ENCODE measurements around the gene POU6F2. TPM values are rescaled to one million over a fixed set of nuclear protein-coding genes. Genes with fewer than 3 reads are reported as not detected.

POU6F2 gene
- total and polyA plus RNA-seq, 2 of the 4 experiments (the other 2 are of a cell fraction) = not detected

GRCh38 chr7:39183796-39184195, 206.1 kb downstream of the POU6F2 start:
- Histone ChIP-seq H4K5ac (ENCODE audit: low read depth, low read length) (no peak overlapping the region), H3K23ac (ENCODE audit: low read depth, low read length) (no peak overlapping the region), H3K27me3 (ENCODE audit: control insufficient read depth, insufficient read depth, low read length) (no peaks in the 10 kb centered on the region), H3K79me1 (ENCODE audit: low read depth in 1 of 2, low read length in 2 of 2) (no peaks in the 10 kb centered on the region), H2BK20ac (ENCODE audit: low read depth, low read length) (no peak overlapping the region), H3K4me3 (ENCODE audit: insufficient read depth, low read depth, low read length) (no peak overlapping the region), H2AK5ac (ENCODE audit: low read depth, low read length) (no peak overlapping the region), H4K91ac (ENCODE audit: insufficient read depth, low read depth, low read length) (no peak overlapping the region), H3K36me3 (ENCODE audit: control insufficient read depth, insufficient read depth, low read length) (no peaks in the 10 kb centered on the region), H2AFZ (replicated peaks; ENCODE audit: low read length, poor library complexity) (no peak overlapping the region), H3K4me2 (ENCODE audit: low read depth, low read length) (no peak overlapping the region), H3K14ac (replicated peaks; ENCODE audit: low read depth, low read length) (no peak overlapping the region), H3K18ac (ENCODE audit: low read depth, low read length) (no peak overlapping the region), H3K56ac (ENCODE audit: extremely low read depth, insufficient read depth, low read length) (no peak overlapping the region), H3K9me3 (ENCODE audit: control insufficient read depth, insufficient read depth, low read length) (no peaks in the 10 kb centered on the region), H2BK5ac (ENCODE audit: low read depth, low read length, poor library complexity, severe bottlenecking) (no peak overlapping the region), H3K9me1 (ENCODE audit: insufficient read depth, low read length) (no peaks in the 10 kb centered on the region), H4K8ac (ENCODE audit: low read depth in 2 of 2, low read length in 2 of 2) (no peak overlapping the region), H2BK120ac (ENCODE audit: low read depth, low read length) (no peak overlapping the region), H3K4ac (ENCODE audit: low read depth, low read length) (no peak overlapping the region), H3K4me1 (ENCODE audit: control insufficient read depth, insufficient read depth, low read length) (no peaks in the 10 kb centered on the region), H2AK9ac (replicated peaks; ENCODE audit: low read depth, low read length, poor library complexity) (no peak overlapping the region), H2BK15ac (ENCODE audit: low read depth, low read length) (no peak overlapping the region), H3K27ac (ENCODE audit: insufficient read depth, low read length) (no peak overlapping the region), H4K20me1 (ENCODE audit: insufficient read depth, low read length) (no peaks in the 10 kb centered on the region), H3K9ac (ENCODE audit: low read depth, low read length) (no peak overlapping the region)
- DNase-seq = no peak
- in situ Hi-C loops (cut with MboI; ENCODE audit: low sequenced_read_pairs) (no loop called here), dilution Hi-C loops (cut with HindIII; ENCODE audit: low sequenced_read_pairs, unreplicated experiment) (no loop called here), intact Hi-C loops (cut with micrococcal nuclease) (no loop called here)
- CTCF ChIA-PET = no interaction called here
- BruUV-seq (replicated peaks) = no TSS peak
- POLR2A ChIA-PET (ENCODE audit: unreplicated experiment) = no interaction called here
- TF ChIP-seq CTCF (conservative IDR thresholded peaks at IDR 0.05; ENCODE audit: low read depth, low read length) (no peak), RFX5 (IDR thresholded peaks at IDR 0.05; ENCODE audit: low read depth, low read length) (no peak), FOS (IDR thresholded peaks at IDR 0.05; ENCODE audit: low read depth, low read length) (no peak), MAFK (IDR thresholded peaks at IDR 0.05; ENCODE audit: low read depth, low read length) (no peak), POLR2A (IDR thresholded peaks at IDR 0.05; ENCODE audit: low read depth, low read length) (no peak), NFE2L2 (IDR thresholded peaks at IDR 0.05; ENCODE audit: low read depth, low read length) (no peak), USF2 (IDR thresholded peaks at IDR 0.05; ENCODE audit: low read depth, low read length) (no peak)
- no peak for ATAC-seq (ENCODE audit: low read depth)
- 50% methylated on average over 1 of the region's 2 CpGs; no CpG with 5 or more reads in 1 of the 2 experiments for WGBS, 2 experiments (ENCODE audit: extremely low coverage in 2 of 2, insufficient read length in 1 of 2)

Data from IMR-90 (cell line).